Duodenal mucosa (tissue), 2 donors: ENCODE measurements around the gene ACSM4.

ENCODE experiments used
- H3K27ac ChIP-seq: one replicate; pipeline ENCODE4 v1.7.0; 2013; ENCODE audit warnings: low read depth, low read length
- H3K27me3 ChIP-seq, 2 donors: one replicate each; pipeline ENCODE4 v1.7.0; 2013; ENCODE audit warnings: low read length in 2 of 2, control low read depth in 1 of 2; ENCODE audit not compliant: insufficient read depth in 2 of 2, control insufficient read depth in 1 of 2
- H3K36me3 ChIP-seq, 2 donors: one replicate each; pipeline ENCODE4 v1.7.0; 2013; ENCODE audit warnings: low read length in 2 of 2, control low read depth in 1 of 2; ENCODE audit not compliant: insufficient read depth in 2 of 2, control insufficient read depth in 1 of 2
- H3K4me1 ChIP-seq, 2 donors: one replicate each; pipeline ENCODE4 v1.7.0; 2013; ENCODE audit warnings: low read length in 2 of 2, control low read depth in 1 of 2; ENCODE audit not compliant: insufficient read depth in 2 of 2, control insufficient read depth in 1 of 2
- H3K4me3 ChIP-seq, 2 donors: one replicate each; pipeline ENCODE4 v1.7.0; 2013; ENCODE audit warnings: low read length in 2 of 2, low read depth in 1 of 2
- H3K9ac ChIP-seq, 2 donors: one replicate each; pipeline ENCODE4 v1.7.0; 2013; ENCODE audit warnings: low read length in 2 of 2, low read depth in 1 of 2
- H3K9me3 ChIP-seq, 2 donors: one replicate each; pipeline ENCODE4 v1.7.0; 2013; ENCODE audit warnings: low read length in 2 of 2, control low read depth in 1 of 2; ENCODE audit not compliant: control insufficient read depth in 1 of 2

The ACSM4 gene

DNA sequence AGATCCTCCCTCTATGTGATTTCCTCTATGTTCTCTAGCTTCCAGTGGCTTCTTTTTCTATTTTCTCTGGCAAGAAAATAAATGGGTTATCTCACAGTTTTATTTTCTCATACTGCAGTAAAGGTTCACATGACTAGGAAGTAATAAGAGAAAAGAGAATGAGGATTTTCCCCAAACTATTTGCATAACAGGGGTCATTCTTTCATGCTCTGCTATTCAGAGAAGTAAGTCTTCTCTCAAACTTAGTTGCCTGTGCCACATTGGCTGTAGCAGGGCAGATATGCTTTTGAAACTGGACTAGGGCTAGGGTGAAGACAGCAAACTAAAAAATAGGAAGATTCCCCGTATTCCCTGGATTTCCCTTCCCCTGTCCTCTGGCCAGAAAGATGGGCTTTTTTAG is 57.4 kb downstream of the ACSM4 start:
- Histone ChIP-seq H3K4me1 (no peaks in the 10 kb centered on the region), H3K36me3 (no peaks in the 10 kb centered on the region), H3K27me3 (no peaks in the 10 kb centered on the region), H3K9ac (no peak overlapping the region), H3K27ac (no peak overlapping the region), H3K9me3 (no peaks in the 10 kb centered on the region), H3K4me3 (no peak overlapping the region)

DNA sequence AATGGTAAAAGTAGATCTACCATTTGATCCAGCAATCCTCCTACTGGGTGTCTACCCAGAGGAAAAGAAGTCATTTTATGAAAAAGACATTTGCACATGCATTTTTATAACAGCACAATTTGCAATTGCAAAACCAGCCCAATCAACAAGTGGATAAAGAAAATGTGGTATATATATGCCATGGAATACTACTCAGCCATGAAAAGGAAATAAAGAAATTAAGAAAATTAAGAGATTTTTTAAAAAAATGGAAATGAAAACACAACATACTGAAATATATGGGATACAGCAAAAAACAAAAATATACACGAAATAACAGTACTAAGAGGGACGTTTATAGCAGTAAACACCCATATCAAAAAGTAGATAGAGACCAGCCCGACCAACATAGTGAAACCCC is 58.9 kb downstream of the ACSM4 start:
- H3K4me1 ChIP-seq: no peaks in the 10 kb centered on the region
- no peak overlapping the region for H3K9ac ChIP-seq
- no peaks in the 10 kb centered on the region for H3K27me3 ChIP-seq
- no peaks in the 10 kb centered on the region for H3K9me3 ChIP-seq
- H3K4me3 ChIP-seq: no peak overlapping the region
- no peaks in the 10 kb centered on the region for H3K36me3 ChIP-seq
- no peak overlapping the region for H3K27ac ChIP-seq

DNA sequence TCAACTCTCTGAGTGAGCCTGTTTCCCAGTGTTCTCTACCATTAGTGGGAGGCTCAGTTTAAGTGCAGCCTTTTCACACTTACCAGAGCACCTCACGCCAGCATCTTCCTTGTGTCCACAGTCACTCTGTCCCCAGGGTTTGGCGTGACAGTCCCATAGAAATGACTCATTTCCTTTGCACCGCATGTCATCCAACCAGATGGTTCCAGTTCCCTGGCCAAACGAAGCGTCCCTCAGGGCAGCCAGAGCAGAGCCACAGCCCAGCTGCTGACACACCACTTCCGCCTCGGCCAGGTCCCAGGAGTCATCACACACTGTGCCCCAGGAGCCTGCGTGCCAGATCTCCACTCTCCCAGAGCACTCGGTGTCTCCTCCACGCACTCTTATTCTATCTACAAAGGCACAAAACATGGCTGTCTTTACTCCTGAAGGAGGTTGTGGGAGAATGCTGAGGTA is 65.4 kb downstream of the ACSM4 start:
- Histone ChIP-seq H3K9ac (no peak overlapping the region), H3K9me3 (no peaks in the 10 kb centered on the region), H3K27ac (no peak overlapping the region), H3K36me3 (no peaks in the 10 kb centered on the region), H3K27me3 (no peaks in the 10 kb centered on the region), H3K4me3 (no peak overlapping the region), H3K4me1 (no peaks in the 10 kb centered on the region)

DNA sequence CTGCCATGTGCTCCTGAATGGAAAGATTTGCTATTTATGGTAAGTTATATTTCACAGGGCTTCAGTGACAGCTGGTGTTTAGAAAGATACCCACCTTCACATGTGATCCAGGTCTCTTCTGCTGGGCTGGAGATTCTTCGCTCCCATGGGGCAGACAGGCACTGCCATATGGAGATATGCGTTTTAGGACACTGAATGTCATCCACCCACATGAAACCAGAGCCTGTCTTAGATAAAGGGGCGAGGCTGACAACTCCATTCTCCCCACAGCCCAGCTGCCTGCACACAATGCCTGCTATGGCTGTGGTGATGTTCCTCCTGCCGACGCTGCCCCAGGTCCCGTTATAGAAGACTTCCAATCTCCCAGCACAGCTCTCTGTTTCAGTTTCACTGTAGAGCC is 69.4 kb downstream of the ACSM4 start:
- H3K9me3 ChIP-seq: no peaks in the 10 kb centered on the region
- H3K27ac ChIP-seq: no peak overlapping the region
- no peak overlapping the region for H3K9ac ChIP-seq
- no peak overlapping the region for H3K4me3 ChIP-seq
- no peaks in the 10 kb centered on the region for H3K27me3 ChIP-seq
- H3K4me1 ChIP-seq: no peaks in the 10 kb centered on the region
- H3K36me3 ChIP-seq: no peaks in the 10 kb centered on the region

DNA sequence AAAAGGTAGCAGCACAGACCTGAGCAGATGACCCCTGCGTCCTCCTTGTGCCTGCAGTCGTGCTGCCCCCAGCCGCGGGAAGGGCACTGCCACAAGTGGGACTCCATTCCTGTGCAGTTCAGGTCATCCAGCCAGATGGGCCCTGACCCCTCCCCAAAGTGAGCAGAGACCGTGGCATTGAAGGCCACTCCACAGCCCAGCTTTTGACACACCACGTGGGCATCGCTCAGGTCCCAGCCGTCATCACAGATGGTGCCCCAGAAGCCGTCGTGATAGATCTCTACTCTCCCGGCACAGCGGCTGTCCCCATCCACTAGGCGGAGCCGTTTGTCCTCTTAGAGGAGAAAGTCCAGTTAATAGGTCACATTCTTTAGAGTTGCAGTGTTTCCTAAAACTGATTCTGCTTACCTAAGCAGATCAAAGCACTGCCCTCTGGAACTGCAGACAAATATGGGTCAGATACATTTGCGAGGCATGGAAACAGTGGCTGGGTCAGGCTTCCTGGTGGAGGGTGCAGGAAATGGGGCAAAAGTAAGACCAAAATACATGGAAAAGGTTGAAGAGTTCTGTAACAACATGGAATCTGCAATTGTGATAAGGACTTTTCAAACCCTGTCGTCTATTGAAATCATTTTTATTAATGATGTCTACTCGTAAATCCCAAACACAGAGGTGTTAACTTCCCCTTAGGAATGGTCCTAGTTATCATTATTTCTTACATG is 70.7 kb downstream of the ACSM4 start:
- Histone ChIP-seq H3K4me3 (no peak overlapping the region), H3K27ac (no peak overlapping the region), H3K27me3 (no peaks in the 10 kb centered on the region), H3K9ac (no peak overlapping the region), H3K4me1 (no peaks in the 10 kb centered on the region), H3K36me3 (no peaks in the 10 kb centered on the region), H3K9me3 (no peaks in the 10 kb centered on the region)

DNA sequence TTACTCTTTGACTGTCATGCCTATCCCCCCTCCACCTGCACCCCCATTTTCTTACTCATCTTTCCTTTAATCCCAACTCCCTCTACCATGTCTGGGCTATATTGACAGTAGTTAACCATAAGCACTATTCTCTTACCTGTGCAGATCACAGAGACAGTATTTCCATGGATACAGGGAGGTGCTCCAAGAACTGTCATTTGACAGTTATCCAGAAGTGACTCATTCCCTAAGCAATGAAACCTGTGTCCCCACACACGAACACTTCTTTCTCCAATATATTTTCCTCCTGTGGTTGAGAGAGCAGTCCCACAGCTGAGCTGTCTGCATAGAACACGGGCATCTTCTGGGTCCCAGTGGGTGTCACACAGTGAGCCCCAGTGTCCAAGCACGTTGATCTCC is 71.3 kb downstream of the ACSM4 start:
- no peaks in the 10 kb centered on the region for H3K27me3 ChIP-seq
- H3K9ac ChIP-seq: no peak overlapping the region
- no peaks in the 10 kb centered on the region for H3K4me1 ChIP-seq
- H3K36me3 ChIP-seq: no peaks in the 10 kb centered on the region
- no peak overlapping the region for H3K4me3 ChIP-seq
- no peak overlapping the region for H3K27ac ChIP-seq
- no peaks in the 10 kb centered on the region for H3K9me3 ChIP-seq

DNA sequence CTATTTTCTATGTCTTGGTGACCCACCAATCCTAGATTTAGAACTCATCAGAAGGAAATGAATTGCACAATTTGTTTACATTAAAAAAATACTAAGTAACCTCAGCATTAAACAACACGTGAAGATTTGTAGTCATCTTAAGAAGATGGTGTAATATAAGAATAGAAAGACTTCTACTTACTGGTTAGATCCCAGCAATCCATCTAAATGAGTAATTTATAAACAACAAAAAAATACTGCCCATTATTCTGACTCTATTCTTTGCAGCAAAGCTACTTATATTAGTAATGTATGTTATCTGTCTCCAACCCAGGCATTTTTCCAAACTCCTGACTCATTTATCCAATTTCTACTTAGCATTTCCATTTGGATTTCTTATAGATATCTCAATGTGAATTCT is 72.3 kb downstream of the ACSM4 start:
- Histone ChIP-seq H3K36me3 (no peaks in the 10 kb centered on the region), H3K27me3 (no peaks in the 10 kb centered on the region), H3K4me1 (no peaks in the 10 kb centered on the region), H3K9ac (no peak overlapping the region), H3K4me3 (no peak overlapping the region), H3K27ac (no peak overlapping the region), H3K9me3 (no peaks in the 10 kb centered on the region)
